ENCODE results near the gene KCNH3. TPM values are rescaled to one million over a fixed set of nuclear protein-coding genes. Genes with fewer than 3 reads are reported as not detected.

KCNH3 gene
- total and polyA plus RNA-seq, 4 donors: 0.07 to 0.24 (median 0.19) TPM; not detected in 1

DNA sequence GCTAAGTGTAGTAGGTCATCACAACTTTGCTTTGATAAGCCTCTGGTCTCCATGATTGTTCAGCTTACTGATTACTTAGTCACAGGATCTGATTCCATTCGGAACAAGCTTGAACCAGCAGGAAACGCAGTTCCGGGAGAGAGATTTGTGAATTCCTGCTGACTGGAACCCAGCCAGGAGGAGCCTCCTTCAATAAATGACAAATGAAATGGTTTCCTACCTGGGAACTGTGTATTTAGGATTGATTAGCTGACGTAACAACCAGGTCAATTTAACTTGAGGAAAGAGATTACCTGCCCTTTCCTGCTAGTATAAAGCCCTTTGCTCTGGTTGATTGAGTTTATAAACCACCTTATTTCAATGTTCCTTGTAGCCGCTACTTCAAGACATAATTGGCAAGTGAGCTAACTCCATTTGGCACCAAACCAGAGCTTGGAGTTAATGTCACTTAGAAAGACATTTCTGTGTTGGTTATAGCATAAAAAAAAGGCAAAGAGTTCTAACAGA is 35.1 kb upstream of the KCNH3 start:
- H3K27ac ChIP-seq (ENCODE audit: low read depth in 1 of 2, low read length in 2 of 2): no peak overlapping the region
- H3K27me3 ChIP-seq (ENCODE audit: control insufficient read depth in 4 of 4, insufficient read depth in 4 of 4, low read length in 3 of 4): no peaks in the 10 kb centered on the region
- no peaks in the 10 kb centered on the region for H3K9me3 ChIP-seq (ENCODE audit: control insufficient read depth in 4 of 4, low read length in 3 of 4)
- H3K9ac ChIP-seq (ENCODE audit: low read depth in 1 of 2, low read length in 2 of 2): no peak overlapping the region
- no peaks in the 10 kb centered on the region for H3K4me1 ChIP-seq (ENCODE audit: control insufficient read depth in 4 of 4, insufficient read depth in 4 of 4, low read length in 3 of 4)
- 73% methylated on average over 5 of the region's 5 CpGs for WGBS
- H3K4me3 ChIP-seq (ENCODE audit: low read depth in 1 of 3, low read length in 3 of 3): no peak overlapping the region
- no peak for TF ChIP-seq TAF1 (conservative IDR thresholded peaks at IDR 0.05)
- no peak for TF ChIP-seq EGR1 (IDR thresholded peaks at IDR 0.05; ENCODE audit: low read depth in 2 of 2)
- TF ChIP-seq NR2F2 (IDR thresholded peaks at IDR 0.05): no peak
- no peak for TF ChIP-seq MAX (IDR thresholded peaks at IDR 0.05)
- no peak for TF ChIP-seq HNF4A (conservative IDR thresholded peaks at IDR 0.05)
- TF ChIP-seq, protein P1, sequence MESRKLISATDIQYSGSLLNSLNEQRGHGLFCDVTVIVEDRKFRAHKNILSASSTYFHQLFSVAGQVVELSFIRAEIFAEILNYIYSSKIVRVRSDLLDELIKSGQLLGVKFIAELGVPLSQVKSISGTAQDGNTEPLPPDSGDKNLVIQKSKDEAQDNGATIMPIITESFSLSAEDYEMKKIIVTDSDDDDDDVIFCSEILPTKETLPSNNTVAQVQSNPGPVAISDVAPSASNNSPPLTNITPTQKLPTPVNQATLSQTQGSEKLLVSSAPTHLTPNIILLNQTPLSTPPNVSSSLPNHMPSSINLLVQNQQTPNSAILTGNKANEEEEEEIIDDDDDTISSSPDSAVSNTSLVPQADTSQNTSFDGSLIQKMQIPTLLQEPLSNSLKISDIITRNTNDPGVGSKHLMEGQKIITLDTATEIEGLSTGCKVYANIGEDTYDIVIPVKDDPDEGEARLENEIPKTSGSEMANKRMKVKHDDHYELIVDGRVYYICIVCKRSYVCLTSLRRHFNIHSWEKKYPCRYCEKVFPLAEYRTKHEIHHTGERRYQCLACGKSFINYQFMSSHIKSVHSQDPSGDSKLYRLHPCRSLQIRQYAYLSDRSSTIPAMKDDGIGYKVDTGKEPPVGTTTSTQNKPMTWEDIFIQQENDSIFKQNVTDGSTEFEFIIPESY (IDR thresholded peaks at IDR 0.05): no peak
- TF ChIP-seq CTCF (IDR thresholded peaks at IDR 0.05; ENCODE audit: low read depth, low read length, missing input control): no peak
- no peak for TF ChIP-seq GABPA (IDR thresholded peaks at IDR 0.05 in 1 of 2, conservative IDR thresholded peaks at IDR 0.05 in 1 of 2)
- TF ChIP-seq YY1 (IDR thresholded peaks at IDR 0.05): no peak
- no peak for TF ChIP-seq SP1 (IDR thresholded peaks at IDR 0.05)
- TF ChIP-seq RAD21 (IDR thresholded peaks at IDR 0.05): no peak
- no peak for DNase-seq (ENCODE audit: low spot score)
- peaks cover 0 to 4% (median 0%) of the 10 kb centered on the region in 4 donors for H3K36me3 ChIP-seq (ENCODE audit: control insufficient read depth in 4 of 4, insufficient read depth in 3 of 4, low read depth in 1 of 4, low read length in 3 of 4)

- DNase-seq (ENCODE audit: low spot score): no peak
- no peak overlapping the region for H3K9ac ChIP-seq (ENCODE audit: low read depth in 1 of 2, low read length in 2 of 2)
These were observed 33.2 kb upstream of the KCNH3 start for GRCh38 chr12:49505672-49506071.

More at GRCh38 chr12:49505672-49506071, 33.2 kb upstream of the KCNH3 start:
- Histone ChIP-seq H3K36me3 (ENCODE audit: control insufficient read depth in 4 of 4, insufficient read depth in 3 of 4, low read depth in 1 of 4, low read length in 3 of 4) (no peaks in the 10 kb centered on the region), H3K4me1 (ENCODE audit: control insufficient read depth in 4 of 4, insufficient read depth in 4 of 4, low read length in 3 of 4) (no peaks in the 10 kb centered on the region), H3K4me3 (ENCODE audit: low read depth in 1 of 3, low read length in 3 of 3) (no peak overlapping the region), H3K9me3 (ENCODE audit: control insufficient read depth in 4 of 4, low read length in 3 of 4) (no peaks in the 10 kb centered on the region), H3K27me3 (ENCODE audit: control insufficient read depth in 4 of 4, insufficient read depth in 4 of 4, low read length in 3 of 4) (no peaks in the 10 kb centered on the region), H3K27ac (ENCODE audit: low read depth in 1 of 2, low read length in 2 of 2) (no peak overlapping the region)
- TF ChIP-seq FOXA2 (IDR thresholded peaks at IDR 0.05) (no peak), CTCF (IDR thresholded peaks at IDR 0.05; ENCODE audit: low read depth, low read length, missing input control) (no peak), FOXA1 (IDR thresholded peaks at IDR 0.05) (no peak), JUND (IDR thresholded peaks at IDR 0.05) (no peak), YY1 (IDR thresholded peaks at IDR 0.05) (no peak), HNF4A (conservative IDR thresholded peaks at IDR 0.05) (no peak), SP1 (IDR thresholded peaks at IDR 0.05) (no peak), TAF1 (conservative IDR thresholded peaks at IDR 0.05) (no peak), GABPA (IDR thresholded peaks at IDR 0.05 in 1 of 2, conservative IDR thresholded peaks at IDR 0.05 in 1 of 2) (no peak)
- TF ChIP-seq, protein P1 (IDR thresholded peaks at IDR 0.05): no peak
